Chondrocyte (in vitro differentiated cells): ENCODE results near the gene PRPS1. TPM values are rescaled to one million over a fixed set of nuclear protein-coding genes. Genes with fewer than 3 reads are reported as not detected.

Experiments
- DNase-seq: peaks from one replicate; pipeline ENCODE4 v3.0.0; 2021; ENCODE audit warnings: mixed read lengths, low spot score
- H3K27ac Mint-ChIP-seq: one replicate; pipeline ENCODE4 v1.8.0; 2021; ENCODE audit warnings: mild to moderate bottlenecking, moderate library complexity, mixed read lengths; ENCODE audit not compliant: unreplicated experiment
- H3K27me3 Mint-ChIP-seq: 2 replicates; pipeline ENCODE4 v1.8.0; 2021; ENCODE audit warnings: low read depth, mixed read lengths
- H3K36me3 Mint-ChIP-seq: 2 replicates; pipeline ENCODE4 v1.8.0; 2021; ENCODE audit warnings: low read depth, mixed read lengths
- H3K4me1 Mint-ChIP-seq: 2 replicates; pipeline ENCODE4 v1.8.0; 2021; ENCODE audit warnings: low read depth, mild to moderate bottlenecking, mixed read lengths
- H3K4me3 Mint-ChIP-seq: one replicate; pipeline ENCODE4 v1.8.0; 2021; ENCODE audit warnings: mild to moderate bottlenecking, moderate library complexity, mixed read lengths; ENCODE audit not compliant: unreplicated experiment
- H3K9me3 Mint-ChIP-seq: 2 replicates; pipeline ENCODE4 v1.8.0; 2021; ENCODE audit warnings: low read depth, mixed read lengths
- total RNA-seq: library from RNA; stranded (reverse); gene quantifications from 3 replicates; pipeline ENCODE4 v1.2.1, GENCODE V29; 2021
- TF ChIP-seq, protein P1 (sequence below): fragments of 200-600 bp; sonication (generic); IDR thresholded peaks from 2 replicates; pipeline ENCODE4 v1.5.0; 2021; ENCODE audit warnings: antibody characterized with exemption, mild to moderate bottlenecking, moderate library complexity

The PRPS1 gene
- total RNA-seq, 1 donor from 2014 or later = 31.6 TPM

DNA sequence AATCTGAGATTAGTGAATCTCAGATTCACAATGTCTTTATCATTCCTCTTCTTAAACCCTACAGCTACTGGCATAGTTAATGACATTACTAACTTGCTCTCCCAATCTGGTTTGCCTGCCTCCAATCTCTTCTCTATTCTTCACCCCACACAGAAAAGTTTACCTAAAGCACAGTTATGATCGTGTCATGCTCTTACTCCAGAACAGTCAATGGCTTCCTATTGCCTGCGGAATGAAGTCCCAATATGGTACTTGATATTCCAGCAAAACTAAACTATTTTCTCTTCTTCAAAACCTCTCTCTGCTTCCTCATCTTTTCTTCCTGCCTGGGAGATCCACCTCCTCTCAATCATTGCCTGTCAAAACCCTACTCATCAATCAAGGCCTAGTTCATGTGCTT is 3.4 kb upstream of the PRPS1 start:
- Mint-ChIP-seq H3K27me3 (no peaks in the 10 kb centered on the region), H3K4me1 (peaks cover 9% of the 10 kb centered on the region), H3K9me3 (peaks cover 12% of the 10 kb centered on the region), H3K4me3 (no peak overlapping the region), H3K36me3 (no peaks in the 10 kb centered on the region), H3K27ac (no peak overlapping the region)
- DNase-seq = no peak
- TF ChIP-seq, protein P1, sequence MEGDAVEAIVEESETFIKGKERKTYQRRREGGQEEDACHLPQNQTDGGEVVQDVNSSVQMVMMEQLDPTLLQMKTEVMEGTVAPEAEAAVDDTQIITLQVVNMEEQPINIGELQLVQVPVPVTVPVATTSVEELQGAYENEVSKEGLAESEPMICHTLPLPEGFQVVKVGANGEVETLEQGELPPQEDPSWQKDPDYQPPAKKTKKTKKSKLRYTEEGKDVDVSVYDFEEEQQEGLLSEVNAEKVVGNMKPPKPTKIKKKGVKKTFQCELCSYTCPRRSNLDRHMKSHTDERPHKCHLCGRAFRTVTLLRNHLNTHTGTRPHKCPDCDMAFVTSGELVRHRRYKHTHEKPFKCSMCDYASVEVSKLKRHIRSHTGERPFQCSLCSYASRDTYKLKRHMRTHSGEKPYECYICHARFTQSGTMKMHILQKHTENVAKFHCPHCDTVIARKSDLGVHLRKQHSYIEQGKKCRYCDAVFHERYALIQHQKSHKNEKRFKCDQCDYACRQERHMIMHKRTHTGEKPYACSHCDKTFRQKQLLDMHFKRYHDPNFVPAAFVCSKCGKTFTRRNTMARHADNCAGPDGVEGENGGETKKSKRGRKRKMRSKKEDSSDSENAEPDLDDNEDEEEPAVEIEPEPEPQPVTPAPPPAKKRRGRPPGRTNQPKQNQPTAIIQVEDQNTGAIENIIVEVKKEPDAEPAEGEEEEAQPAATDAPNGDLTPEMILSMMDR = no peak

DNA sequence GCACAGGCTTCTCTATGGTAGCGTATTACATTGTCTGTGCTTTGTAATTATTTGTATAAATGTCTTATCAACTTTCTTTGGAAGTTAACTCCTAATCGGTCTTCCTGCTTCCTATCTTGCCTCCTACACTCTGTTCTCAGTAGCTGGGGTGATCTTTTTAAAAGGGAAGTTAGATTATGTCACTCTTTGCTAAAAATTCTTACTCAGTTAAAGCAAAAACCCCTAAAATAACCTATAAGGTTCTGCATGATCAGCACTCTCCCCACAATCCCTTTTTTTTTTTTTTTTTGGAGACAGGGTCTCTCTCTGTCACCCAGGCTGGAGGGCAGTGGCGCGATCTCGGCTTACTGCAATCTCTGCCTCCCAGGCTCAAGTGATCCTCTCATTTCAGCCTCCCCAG is 2.6 kb upstream of the PRPS1 start:
- TF ChIP-seq, protein P1 = no peak
- H3K4me3 Mint-ChIP-seq = no peak overlapping the region
- H3K27me3 Mint-ChIP-seq = no peaks in the 10 kb centered on the region
- H3K4me1 Mint-ChIP-seq = peaks cover 17% of the 10 kb centered on the region
- H3K9me3 Mint-ChIP-seq = peaks cover 12% of the 10 kb centered on the region
- H3K36me3 Mint-ChIP-seq = no peaks in the 10 kb centered on the region
- no peak overlapping the region for H3K27ac Mint-ChIP-seq
- DNase-seq = no peak

- no peak overlapping the region for H3K27ac Mint-ChIP-seq
- peaks cover 18% of the 10 kb centered on the region for H3K4me1 Mint-ChIP-seq
- H3K9me3 Mint-ChIP-seq = peaks cover 12% of the 10 kb centered on the region
- no peaks in the 10 kb centered on the region for H3K27me3 Mint-ChIP-seq
- H3K4me3 Mint-ChIP-seq = no peak overlapping the region
- H3K36me3 Mint-ChIP-seq = no peaks in the 10 kb centered on the region
- TF ChIP-seq, protein P1 = no peak
- no peak for DNase-seq
Observed at GRCh38 chrX:107626481-107626880, 1.8 kb upstream of the PRPS1 start.

GRCh38 chrX:107626916-107627315 is 1.4 kb upstream of the PRPS1 start:
- no peak overlapping the region for H3K4me3 Mint-ChIP-seq
- H3K27ac Mint-ChIP-seq = no peak overlapping the region
- peaks cover 18% of the 10 kb centered on the region for H3K4me1 Mint-ChIP-seq
- H3K9me3 Mint-ChIP-seq = peaks cover 12% of the 10 kb centered on the region
- DNase-seq = no peak
- TF ChIP-seq, protein P1 = no peak
- H3K27me3 Mint-ChIP-seq = no peaks in the 10 kb centered on the region
- no peaks in the 10 kb centered on the region for H3K36me3 Mint-ChIP-seq

GRCh38 chrX:107628662-107629539 is 591 bp downstream of the PRPS1 start:
- TF ChIP-seq, protein P1 = no peak
- no peaks in the 10 kb centered on the region for H3K27me3 Mint-ChIP-seq
- peak overlapping the region; percentile 82 for H3K4me3 Mint-ChIP-seq
- no peak for DNase-seq
- no peaks in the 10 kb centered on the region for H3K36me3 Mint-ChIP-seq
- peak overlapping the region; percentile 88 for H3K27ac Mint-ChIP-seq
- H3K4me1 Mint-ChIP-seq = peaks cover 26% of the 10 kb centered on the region
- H3K9me3 Mint-ChIP-seq = peaks cover 9% of the 10 kb centered on the region
